Testis (tissue), 5 donors: ENCODE data around the gene RTCB. TPM values are rescaled to one million over a fixed set of nuclear protein-coding genes. Genes with fewer than 3 reads are reported as not detected.

ENCODE experiments used
- DNase-seq: peaks from one replicate; pipeline ENCODE4 v3.0.0-alpha.2; 2019
- H3K27ac ChIP-seq, 2 donors: fragments of 200-600 bp; sonication (generic); one replicate each; pipeline ENCODE4 v1.5.1; 2019
- H3K27me3 ChIP-seq: fragments of 200-600 bp; sonication (generic); one replicate; pipeline ENCODE4 v1.5.1; 2019
- H3K36me3 ChIP-seq: fragments of 200-600 bp; sonication (generic); one replicate; pipeline ENCODE4 v1.5.1; 2017; ENCODE audit warnings: low read depth; ENCODE audit errors: missing control alignments
- H3K4me1 ChIP-seq: fragments of 200-600 bp; sonication (generic); one replicate; pipeline ENCODE4 v1.5.1; 2019
- H3K4me3 ChIP-seq, 2 donors: fragments of 200-600 bp; sonication (generic); one replicate each; pipeline ENCODE4 v1.5.1; 2017 to 2019
- H3K9me3 ChIP-seq: fragments of 200-600 bp; sonication (generic); one replicate; pipeline ENCODE4 v1.5.1; 2017
- POLR2A ChIP-seq: fragments of 450-650 bp; IDR thresholded peaks from one replicate; pipeline ENCODE4 v1.6.1; 2017; ENCODE audit warnings: antibody characterized with exemption, mild to moderate bottlenecking, moderate library complexity
- WGBS, 2 donors: methylation state at CpG; one replicate each; pipeline ENCODE4 v1.1.5; 2018; 5-methylcytosine and 5-hydroxymethylcytosine counted together
- intact Hi-C: fragments of 100-400 bp; cut with DNase I; formaldehyde crosslinking; loops from one replicate; pipeline ENCODE4 v1.15.1; 2023; ENCODE audit warnings: low total_unique reads
- long read RNA-seq, 2 donors: transcript quantifications; one replicate each; lab custom pipeline, GENCODE V29; 2026
- polyA plus RNA-seq: library from polyadenylated mRNA; stranded (reverse); fragments of 350-450 nt; fragmentation: Illumina TruSeq; extraction: RNeasy Lipid Tissue Mini Kit (QIAGEN cat#74804); gene quantifications from one replicate; pipeline ENCODE4 v1.2.3, GENCODE V29; 2014; ENCODE audit warnings: low read depth, low replicate concordance; ENCODE audit not compliant: insufficient read depth
- total RNA-seq, 2 donors: library from RNA; depleted of rRNA; stranded (reverse); fragments of >200 nt; gene quantifications; one replicate each; pipeline ENCODE4 v1.2.3, GENCODE V29; 2016
- TF ChIP-seq, protein P1 (sequence below), 3 experiments: fragments of 450-650 bp in 2 of 3; fragments of 200-600 bp in 1 of 3; sonication (generic) in 1 of 3; IDR thresholded peaks; one replicate each; pipeline ENCODE4 v1.5.1; 2016 to 2019; ENCODE audit warnings: antibody characterized with exemption in 3 of 3, mild to moderate bottlenecking in 2 of 3, moderate library complexity in 1 of 3

RTCB gene
- total RNA-seq (10 to 100 TPM; 62.1 to 68.0 TPM), polyA plus RNA-seq (100 TPM)
- long read RNA-seq, donor 1, transcript RTCB-201 (12 exons, 2,027 nt), result major isoform, 43 of 59 reads
- long read RNA-seq, donor 1, partial matches to known transcripts, result 13 of 59 reads
- long read RNA-seq, donor 1, other reads (novel, unspliced or antisense), result 0 of 59 reads
- long read RNA-seq, donor 2, transcript RTCB-201 (12 exons, 2,027 nt), result major isoform, 35 of 52 reads
- long read RNA-seq, donor 2, partial matches to known transcripts, result 15 of 52 reads
- long read RNA-seq, donor 2, other reads (novel, unspliced or antisense), result 0 of 52 reads

DNA sequence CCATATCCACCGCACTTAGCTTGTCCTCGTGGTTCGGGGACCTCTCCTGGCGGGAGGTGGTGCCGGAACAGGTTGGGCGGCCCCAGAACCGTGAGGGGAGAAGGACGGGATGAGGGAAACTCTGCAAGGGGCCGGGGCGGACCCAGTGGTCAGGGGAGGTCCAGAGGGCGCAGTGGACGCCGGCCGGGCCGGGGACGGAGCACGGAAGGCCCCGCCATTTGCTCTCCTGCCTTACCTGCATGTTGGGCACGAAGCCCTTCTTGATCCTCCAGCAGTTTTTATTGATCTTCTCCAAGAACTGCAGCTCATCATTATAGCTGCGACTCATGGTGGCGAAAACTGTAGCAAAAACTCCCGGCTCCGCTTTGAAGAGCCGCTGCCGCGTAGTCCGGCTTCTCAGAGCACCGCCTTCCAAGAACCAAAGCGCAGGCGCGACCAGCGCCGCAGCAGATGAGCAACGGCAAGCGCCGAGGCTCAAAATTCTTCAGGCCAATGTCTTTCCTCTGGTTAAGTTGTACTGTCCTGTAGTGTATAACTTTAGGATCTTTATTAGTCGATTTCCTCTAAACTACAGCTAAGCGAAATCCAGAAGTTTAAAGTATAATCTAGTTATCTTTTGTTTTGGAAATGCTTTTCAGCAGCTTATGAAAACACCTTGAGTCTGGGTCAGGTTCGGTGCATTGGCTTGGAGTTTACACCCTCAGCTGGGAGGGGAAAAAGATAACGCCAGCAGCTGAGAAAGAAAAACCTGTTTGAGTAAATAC, at the start of gene RTCB:
TSS of gene RTCB (minus strand) at position 419 of the 764 bp plus-strand sequence. CDS start at position 328, 91 bp downstream.
- DNase-seq, result peak; percentile 93
- Histone ChIP-seq H3K4me3 (peak within 1 kb of the TSS; percentile 70 to 92), H3K27me3 (no peaks in the 10 kb centered on the region), H3K4me1 (peaks cover 13% of the 10 kb centered on the region), H3K27ac (peak within 1 kb of the TSS; percentile 2 to 16), H3K36me3 (no peaks in the 10 kb centered on the region), H3K9me3 (no peaks in the 10 kb centered on the region)
- intact Hi-C loops, result no loop called here
- TF ChIP-seq POLR2A, result no peak
- TF ChIP-seq, protein P1, sequence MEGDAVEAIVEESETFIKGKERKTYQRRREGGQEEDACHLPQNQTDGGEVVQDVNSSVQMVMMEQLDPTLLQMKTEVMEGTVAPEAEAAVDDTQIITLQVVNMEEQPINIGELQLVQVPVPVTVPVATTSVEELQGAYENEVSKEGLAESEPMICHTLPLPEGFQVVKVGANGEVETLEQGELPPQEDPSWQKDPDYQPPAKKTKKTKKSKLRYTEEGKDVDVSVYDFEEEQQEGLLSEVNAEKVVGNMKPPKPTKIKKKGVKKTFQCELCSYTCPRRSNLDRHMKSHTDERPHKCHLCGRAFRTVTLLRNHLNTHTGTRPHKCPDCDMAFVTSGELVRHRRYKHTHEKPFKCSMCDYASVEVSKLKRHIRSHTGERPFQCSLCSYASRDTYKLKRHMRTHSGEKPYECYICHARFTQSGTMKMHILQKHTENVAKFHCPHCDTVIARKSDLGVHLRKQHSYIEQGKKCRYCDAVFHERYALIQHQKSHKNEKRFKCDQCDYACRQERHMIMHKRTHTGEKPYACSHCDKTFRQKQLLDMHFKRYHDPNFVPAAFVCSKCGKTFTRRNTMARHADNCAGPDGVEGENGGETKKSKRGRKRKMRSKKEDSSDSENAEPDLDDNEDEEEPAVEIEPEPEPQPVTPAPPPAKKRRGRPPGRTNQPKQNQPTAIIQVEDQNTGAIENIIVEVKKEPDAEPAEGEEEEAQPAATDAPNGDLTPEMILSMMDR (IDR thresholded peaks at IDR 0.05), result peak in 1 of 3 experiments; percentile 23
- WGBS, 2 donors, result 1% methylated on average over 35 to 40 of the region's 40 CpGs

DNA sequence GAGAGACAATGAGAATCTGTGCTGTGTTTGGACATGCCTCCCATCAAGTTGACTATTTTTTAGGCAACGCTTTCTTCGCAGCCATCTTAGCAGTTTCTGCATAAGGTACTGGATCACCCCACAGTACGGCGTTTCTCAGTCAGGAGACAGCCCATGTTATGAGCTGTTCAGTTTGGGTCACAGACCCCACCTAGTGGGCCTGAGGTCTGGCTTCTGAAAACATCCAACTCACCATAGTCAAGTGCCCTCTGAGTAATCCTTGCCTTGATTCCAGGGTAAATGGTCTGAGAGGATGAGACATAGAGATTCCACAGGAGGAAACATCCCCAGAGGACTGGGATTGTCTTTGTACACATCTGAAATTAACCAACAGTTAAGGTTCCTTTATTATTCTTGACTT, 45.0 kb upstream of the RTCB start:
- intact Hi-C loops, result no loop called here
- Histone ChIP-seq H3K4me3 (no peak overlapping the region), H3K4me1 (no peaks in the 10 kb centered on the region), H3K9me3 (no peaks in the 10 kb centered on the region), H3K36me3 (no peaks in the 10 kb centered on the region), H3K27me3 (no peaks in the 10 kb centered on the region), H3K27ac (no peak overlapping the region)
- no peak for DNase-seq
- TF ChIP-seq POLR2A, result no peak
- TF ChIP-seq, protein P1 (IDR thresholded peaks at IDR 0.05), result no peak
- 84 to 96% methylated on average over 4 of the region's 4 CpGs for WGBS, 2 donors

GRCh38 chr22:32448980-32449379, 36.9 kb upstream of the RTCB start:
- no peak for DNase-seq
- H3K36me3 ChIP-seq, result no peaks in the 10 kb centered on the region
- H3K4me3 ChIP-seq, result no peak overlapping the region
- H3K27me3 ChIP-seq, result no peaks in the 10 kb centered on the region
- intact Hi-C loops, result no loop called here
- no peaks in the 10 kb centered on the region for H3K9me3 ChIP-seq
- WGBS, 2 donors, result 79 to 83% methylated on average over 4 of the region's 4 CpGs
- H3K4me1 ChIP-seq, result no peaks in the 10 kb centered on the region
- no peak for TF ChIP-seq POLR2A
- TF ChIP-seq, protein P1 (IDR thresholded peaks at IDR 0.05), result no peak
- H3K27ac ChIP-seq, result no peak overlapping the region

GRCh38 chr22:32446321-32446720, 34.3 kb upstream of the RTCB start:
- no peak overlapping the region for H3K27ac ChIP-seq
- H3K27me3 ChIP-seq, result no peaks in the 10 kb centered on the region
- WGBS, 2 donors, result 57 to 81% methylated on average over 1 of the region's 1 CpG
- no peaks in the 10 kb centered on the region for H3K9me3 ChIP-seq
- intact Hi-C loops, result no loop called here
- H3K4me1 ChIP-seq, result no peaks in the 10 kb centered on the region
- TF ChIP-seq, protein P1 (IDR thresholded peaks at IDR 0.05), result no peak
- no peak for TF ChIP-seq POLR2A
- DNase-seq, result no peak
- H3K4me3 ChIP-seq, result no peak overlapping the region
- no peaks in the 10 kb centered on the region for H3K36me3 ChIP-seq
